HepG2 (cell line): ENCODE results near the gene UNC13D. TPM values are rescaled to one million over a fixed set of nuclear protein-coding genes. Genes with fewer than 3 reads are reported as not detected.

Experiments
- ELF1 ChIP-seq: sonication (generic); formaldehyde crosslinking; IDR thresholded peaks from 2 replicates; pipeline ENCODE4 v1.4.0; 2020; ENCODE audit warnings: missing genetic modification reagents
- FOXO1 ChIP-seq: sonication (generic); formaldehyde crosslinking; IDR thresholded peaks from 2 replicates; pipeline ENCODE4 v1.4.0; 2020; ENCODE audit warnings: missing genetic modification reagents
- GFI1 ChIP-seq: sonication (generic); formaldehyde crosslinking; IDR thresholded peaks from 2 replicates; pipeline ENCODE4 v1.5.0; 2020; ENCODE audit warnings: missing genetic modification reagents, mild to moderate bottlenecking, borderline replicate concordance
- HMG20A ChIP-seq: IDR thresholded peaks from 2 replicates; pipeline ENCODE4 v1.6.1; 2016; ENCODE audit warnings: borderline replicate concordance
- IKZF1 ChIP-seq: fragments of 450-650 bp; IDR thresholded peaks from 2 replicates; pipeline ENCODE4 v1.7.1; 2016
- KDM3A ChIP-seq: IDR thresholded peaks from 2 replicates; pipeline ENCODE4 v1.6.1; 2018; ENCODE audit warnings: low read depth, missing compliant biosample characterization
- MXD1 ChIP-seq: sonication (generic); formaldehyde crosslinking; IDR thresholded peaks from 2 replicates; pipeline ENCODE4 v1.4.0; 2020; ENCODE audit warnings: mild to moderate bottlenecking, missing genetic modification reagents
- NFE2L1 ChIP-seq: sonication (generic); formaldehyde crosslinking; IDR thresholded peaks from 2 replicates; pipeline ENCODE4 v1.4.0; 2020; ENCODE audit warnings: missing genetic modification reagents, mild to moderate bottlenecking, borderline replicate concordance
- NFIC ChIP-seq: IDR thresholded peaks from 2 replicates; pipeline ENCODE4 v1.6.1; 2012; ENCODE audit warnings: mild to moderate bottlenecking, low read length, inconsistent platforms
- PCBP1 ChIP-seq: fragments of 200-400 bp; formaldehyde crosslinking; IDR thresholded peaks from 2 replicates; pipeline ENCODE4 v1.6.1; 2017; ENCODE audit warnings: mild to moderate bottlenecking, low read depth, low read length, borderline replicate concordance
- RERE ChIP-seq: IDR thresholded peaks from 2 replicates; pipeline ENCODE4 v1.6.1; 2016; ENCODE audit warnings: low read depth, missing genetic modification reagents, missing compliant biosample characterization
- RFXANK ChIP-seq: IDR thresholded peaks from 2 replicates; pipeline ENCODE4 v1.6.1; 2016
- RXRA ChIP-seq: sonication (generic); formaldehyde crosslinking; IDR thresholded peaks from 2 replicates; pipeline ENCODE4 v1.5.1; 2020; ENCODE audit warnings: missing genetic modification reagents
- TAF1 ChIP-seq: sonication (generic); formaldehyde crosslinking; IDR thresholded peaks from 2 replicates; pipeline ENCODE4 v1.4.0; 2020; ENCODE audit warnings: missing genetic modification reagents
- TCF7 ChIP-seq: sonication (generic); IDR thresholded peaks from 2 replicates; pipeline ENCODE4 v1.6.1; 2016; ENCODE audit warnings: antibody characterized with exemption, low read depth
- TEAD3 ChIP-seq: optimal IDR thresholded peaks from 2 replicates; pipeline ENCODE3; 2016; ENCODE audit warnings: borderline replicate concordance
- TSC22D2 ChIP-seq: sonication (generic); formaldehyde crosslinking; IDR thresholded peaks from 2 replicates; pipeline ENCODE4 v1.5.1; 2020; ENCODE audit warnings: missing genetic modification reagents, mild to moderate bottlenecking, borderline replicate concordance
- ZFAT ChIP-seq: sonication (generic); formaldehyde crosslinking; conservative IDR thresholded peaks from 2 replicates; pipeline ENCODE4 v1.8.1; 2023; ENCODE audit warnings: missing genetic modification reagents, inconsistent platforms
- ZFP37 ChIP-seq: sonication (generic); formaldehyde crosslinking; IDR thresholded peaks from 2 replicates; pipeline ENCODE4 v1.4.0; 2020; ENCODE audit warnings: missing genetic modification reagents, borderline replicate concordance
- ZNF136 ChIP-seq: sonication (generic); formaldehyde crosslinking; IDR thresholded peaks from 2 replicates; pipeline ENCODE4 v1.8.1; 2022; ENCODE audit warnings: low read depth, mild to moderate bottlenecking, moderate library complexity, missing genetic modification reagents
- ZNF180 ChIP-seq: sonication (generic); formaldehyde crosslinking; IDR thresholded peaks from 2 replicates; pipeline ENCODE4 v1.4.0; 2020; ENCODE audit warnings: low read depth, missing genetic modification reagents, borderline replicate concordance
- ZNF333 ChIP-seq: sonication (generic); formaldehyde crosslinking; IDR thresholded peaks from 2 replicates; pipeline ENCODE4 v1.4.0; 2020; ENCODE audit warnings: mild to moderate bottlenecking, missing genetic modification reagents, borderline replicate concordance
- ZNF580 ChIP-seq: IDR thresholded peaks from 2 replicates; pipeline ENCODE4 v1.6.1; 2016; ENCODE audit warnings: low read depth, borderline replicate concordance
- ZNF746 ChIP-seq: sonication (generic); formaldehyde crosslinking; IDR thresholded peaks from 2 replicates; pipeline ENCODE4 v1.8.0; 2022; ENCODE audit warnings: mild to moderate bottlenecking, missing genetic modification reagents
- polyA plus RNA-seq, 8 experiments: library from polyadenylated mRNA; depleted of rRNA in 3 of 8; stranded (reverse) in 7 of 8; unstranded in 1 of 8; fragments of >200 nt; fragmentation: Illumina TruSeq in 4 of 8; extraction: Trizol in 4 of 8; gene quantifications; 2 replicates each; pipeline versions ENCODE4 v1.2.1 to v1.2.3, GENCODE V29; 2011 to 2016; ENCODE audit warnings: low read depth in 4 of 8, missing spikeins in 1 of 8, mixed read lengths in 1 of 8; ENCODE audit not compliant: insufficient read depth in 1 of 8
- total RNA-seq, 5 experiments: library from RNA; depleted of rRNA; stranded (reverse); fragments of >200 nt; fragmentation: Illumina TruSeq; extraction: Trizol; gene quantifications; 2 replicates each; pipeline ENCODE4 v1.2.3, GENCODE V29; 2016; ENCODE audit warnings: low read depth in 1 of 5
- TF ChIP-seq, protein P1 (sequence below): sonication (generic); formaldehyde crosslinking; conservative IDR thresholded peaks from 2 replicates; pipeline ENCODE4 v1.4.0; 2020; ENCODE audit warnings: missing genetic modification reagents

Gene UNC13D
- total and polyA plus RNA-seq, 2 of the 13 experiments (the other 11 are each of a cell fraction or from before 2014, with no cell fraction given), result 29.7 to 42.7 TPM

GRCh38 chr17:75877752-75878173 lies 33.6 kb upstream of the UNC13D start (continued):
- 0 out of 2 replicates have a peak, but pooled peaks have one; percentile 11 for TF ChIP-seq ZNF333
- peak; percentile 66; the same call in 1 of the 2 replicates for TF ChIP-seq ZNF180 (CRISPR knock-in tag)
- no peak; the same call in 1 of the 2 replicates for TF ChIP-seq ZNF746 (CRISPR knock-in tag)
- peak; percentile 67; the same call in 1 of the 2 replicates for TF ChIP-seq FOXO1
- peak; percentile 93 for TF ChIP-seq MXD1 (CRISPR knock-in tag)
- no peak for TF ChIP-seq NFIC
- no peak for TF ChIP-seq KDM3A (CRISPR knock-in tag)
- TF ChIP-seq, protein P1, sequence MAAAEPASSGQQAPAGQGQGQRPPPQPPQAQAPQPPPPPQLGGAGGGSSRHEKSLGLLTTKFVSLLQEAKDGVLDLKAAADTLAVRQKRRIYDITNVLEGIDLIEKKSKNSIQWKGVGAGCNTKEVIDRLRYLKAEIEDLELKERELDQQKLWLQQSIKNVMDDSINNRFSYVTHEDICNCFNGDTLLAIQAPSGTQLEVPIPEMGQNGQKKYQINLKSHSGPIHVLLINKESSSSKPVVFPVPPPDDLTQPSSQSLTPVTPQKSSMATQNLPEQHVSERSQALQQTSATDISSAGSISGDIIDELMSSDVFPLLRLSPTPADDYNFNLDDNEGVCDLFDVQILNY (CRISPR knock-in tag), result peak; percentile 75
- TF ChIP-seq NFE2L1 (CRISPR knock-in tag), result no peak
- TF ChIP-seq ZFP37 (CRISPR knock-in tag), result no peak
- TF ChIP-seq TSC22D2, result no peak
- 0 out of 2 replicates have a peak, but pooled peaks have one; percentile 15 for TF ChIP-seq PCBP1
- TF ChIP-seq RXRA (CRISPR knock-in tag), result no peak; the same call in 1 of the 2 replicates
- TF ChIP-seq TAF1 (CRISPR knock-in tag), result 0 out of 2 replicates have a peak, but pooled peaks have one; percentile 6
- TF ChIP-seq ZNF580, result peak; percentile 59; the same call in 1 of the 2 replicates
- no peak; the same call in 1 of the 2 replicates for TF ChIP-seq RFXANK (CRISPR knock-in tag)
- TF ChIP-seq ZNF136 (CRISPR knock-in tag), result no peak
- no peak for TF ChIP-seq HMG20A
- TF ChIP-seq ELF1 (CRISPR knock-in tag), result no peak
- TF ChIP-seq TEAD3 (CRISPR knock-in tag), result no peak
- no peak for TF ChIP-seq TCF7
- no peak for TF ChIP-seq IKZF1
- TF ChIP-seq GFI1, result no peak
- no peak for TF ChIP-seq ZFAT (CRISPR knock-in tag)
- 0 out of 2 replicates have a peak, but pooled peaks have one; percentile 25 for TF ChIP-seq RERE
